GM21423 (cell line): ENCODE data around the gene SHMT1.
"Not testable (repeated sequence)": the region's sequence is repeated elsewhere in the genome, so short reads cannot be mapped to it uniquely, and the experiment has no call there.

Experiments used
- ATAC-seq: cut with Tn5 transposase; IDR thresholded peaks from one replicate; pipeline ENCODE4 v1.9.1; 2021; ENCODE audit warnings: mild to moderate bottlenecking, moderate library complexity; ENCODE audit not compliant: unreplicated experiment

SHMT1 gene

GRCh38 chr17:18363101-18364049 is at the start of gene SHMT1:
SHMT1 (minus strand) TSS chr17:18363550; CDS start chr17:18355981, 7,569 bp downstream.
- ATAC-seq = peak; percentile 99

- ATAC-seq = peak; percentile 68
Observed at GRCh38 chr17:18412001-18412538, 48.7 kb upstream of the SHMT1 start.

GRCh38 chr17:18411377-18411864 is 48.1 kb upstream of the SHMT1 start:
- not testable (repeated sequence) for ATAC-seq

- ATAC-seq = not testable (repeated sequence)
Observed at GRCh38 chr17:18410736-18411135, 47.4 kb upstream of the SHMT1 start.

GRCh38 chr17:18409321-18409720 is 46.0 kb upstream of the SHMT1 start:
- ATAC-seq = not testable (repeated sequence)

GRCh38 chr17:18408906-18409305 is 45.6 kb upstream of the SHMT1 start:
- ATAC-seq = not testable (repeated sequence)

GRCh38 chr17:18403604-18404003 is 40.3 kb upstream of the SHMT1 start:
- ATAC-seq = peak; percentile 95

GRCh38 chr17:18403166-18403565 is 39.8 kb upstream of the SHMT1 start:
- not testable (repeated sequence) for ATAC-seq

GRCh38 chr17:18401872-18402590 is 38.7 kb upstream of the SHMT1 start:
- ATAC-seq = not testable (repeated sequence)

- not testable (repeated sequence) for ATAC-seq
Observed at GRCh38 chr17:18388728-18389127, 25.4 kb upstream of the SHMT1 start.

GRCh38 chr17:18388266-18388665 is 24.9 kb upstream of the SHMT1 start:
- not testable (repeated sequence) for ATAC-seq

GRCh38 chr17:18387583-18387982 is 24.2 kb upstream of the SHMT1 start:
- ATAC-seq = not testable (repeated sequence)

GRCh38 chr17:18384271-18384670 is 20.9 kb upstream of the SHMT1 start:
- not testable (repeated sequence) for ATAC-seq

- ATAC-seq = not testable (repeated sequence)
Observed at GRCh38 chr17:18383079-18383481, 19.7 kb upstream of the SHMT1 start.

- ATAC-seq = no peak
Observed at GRCh38 chr17:18382441-18383078, 19.2 kb upstream of the SHMT1 start.

GRCh38 chr17:18381953-18382245 is 18.5 kb upstream of the SHMT1 start:
- no peak for ATAC-seq

- ATAC-seq = no peak
Observed at GRCh38 chr17:18381158-18381952, 18.0 kb upstream of the SHMT1 start.

- no peak for ATAC-seq
Observed at GRCh38 chr17:18380471-18381157, 17.3 kb upstream of the SHMT1 start.
